Loucy (cell line): ENCODE results near the gene PLPPR4.

Experiments used
- CTCF ChIP-seq: fragments of 200-600 bp; sonication (generic); conservative IDR thresholded peaks from 2 replicates; pipeline ENCODE4 v1.5.1; 2014; ENCODE audit warnings: mild to moderate bottlenecking, antibody characterized with exemption, low read length
- EZH2phosphoT487 ChIP-seq: fragments of 200-600 bp; IDR thresholded peaks from 2 replicates; pipeline ENCODE4 v1.6.1; 2018; ENCODE audit warnings: antibody characterized with exemption, mild to moderate bottlenecking, moderate library complexity, borderline replicate concordance

- TF ChIP-seq CTCF (no peak), EZH2phosphoT487 (no peak)
These were observed 27.5 kb upstream of the PLPPR4 start for GRCh38 chr1:99236756-99237155.
